Aorta (tissue), 5 donors: ENCODE data around the gene IGLL1. TPM values are rescaled to one million over a fixed set of nuclear protein-coding genes. Genes with fewer than 3 reads are reported as not detected.

Experiments used
- ATAC-seq: fragments of 200-7000 bp; cut with Tn5 transposase; one replicate; pipeline ENCODE4 v1.9.1; 2022; ENCODE audit warnings: moderate library complexity; ENCODE audit not compliant: low FRiP score
- DNase-seq, 2 donors: peaks; one replicate each; pipeline ENCODE4 v3.0.0-alpha.2; 2020
- H3K27ac ChIP-seq, 2 donors: one replicate each; pipeline ENCODE4 v1.5.1; 2013; ENCODE audit warnings: low read length in 2 of 2, mild to moderate bottlenecking in 2 of 2, moderate library complexity in 2 of 2, control low read depth in 1 of 2, inconsistent platforms in 1 of 2, low read depth in 1 of 2
- H3K27me3 ChIP-seq, 2 donors: one replicate each; pipeline ENCODE4 v1.6.1; 2013; ENCODE audit warnings: control low read depth in 1 of 2, low read length in 1 of 2, mild to moderate bottlenecking in 1 of 2, moderate library complexity in 1 of 2; ENCODE audit not compliant: insufficient read depth in 2 of 2, control insufficient read depth in 1 of 2
- H3K36me3 ChIP-seq, 2 donors: one replicate each; pipeline ENCODE4 v1.6.1; 2013; ENCODE audit warnings: control low read depth in 1 of 2, low read length in 1 of 2, mild to moderate bottlenecking in 1 of 2; ENCODE audit not compliant: insufficient read depth in 2 of 2, control insufficient read depth in 1 of 2
- H3K4me1 ChIP-seq, 2 donors: one replicate each; pipeline ENCODE4 v1.6.1; 2013; ENCODE audit warnings: low read length in 2 of 2, control low read depth in 1 of 2, mild to moderate bottlenecking in 1 of 2, moderate library complexity in 1 of 2; ENCODE audit not compliant: insufficient read depth in 2 of 2, control insufficient read depth in 1 of 2
- H3K4me3 ChIP-seq, 2 donors: one replicate each; pipeline ENCODE4 v1.5.1; 2013; ENCODE audit warnings: low read length in 2 of 2, control low read depth in 1 of 2, mild to moderate bottlenecking in 1 of 2
- H3K9me3 ChIP-seq: one replicate; pipeline ENCODE4 v1.6.1; 2013; ENCODE audit warnings: mild to moderate bottlenecking, low read length; ENCODE audit not compliant: control insufficient read depth
- WGBS, 2 donors: extraction: QIAGEN DNeasy Blood & Tissue Kit; methylation state at CpG; one replicate each; pipeline ENCODE4 v1.1.7; 2013; 5-methylcytosine and 5-hydroxymethylcytosine counted together
- intact Hi-C, 2 donors: fragments of 100-400 bp; cut with DNase I; formaldehyde crosslinking; loops; one replicate each; pipeline versions ENCODE4 v1.14.2 to v1.15.0; 2022
- polyA plus RNA-seq, 2 donors: library from polyadenylated mRNA; stranded (reverse); fragments of 200-250 nt; gene quantifications; one replicate each; pipeline ENCODE4 v1.2.3, GENCODE V29; 2013
- total RNA-seq, 2 donors: library from RNA; stranded (reverse); fragmentation: NEBNext Ultra II Directional; extraction: Animal tissue kit (Norgen Biotek cat#: 25700); gene quantifications; one replicate each; pipeline ENCODE4 v1.2.1, GENCODE V29; 2021
- donor health status: healthy with polysubstance abuse.
- donor health status: Bipolar disorder and iron deficiency.
- donor health status: DM: no; HTN: no; CAD: no.
- donor health status: DM: no; HTN: no; CAD: no.
- donor health status: DM: yes; HTN: yes; CAD: no.

The IGLL1 gene
- total and polyA plus RNA-seq, 4 donors: not detected

DNA sequence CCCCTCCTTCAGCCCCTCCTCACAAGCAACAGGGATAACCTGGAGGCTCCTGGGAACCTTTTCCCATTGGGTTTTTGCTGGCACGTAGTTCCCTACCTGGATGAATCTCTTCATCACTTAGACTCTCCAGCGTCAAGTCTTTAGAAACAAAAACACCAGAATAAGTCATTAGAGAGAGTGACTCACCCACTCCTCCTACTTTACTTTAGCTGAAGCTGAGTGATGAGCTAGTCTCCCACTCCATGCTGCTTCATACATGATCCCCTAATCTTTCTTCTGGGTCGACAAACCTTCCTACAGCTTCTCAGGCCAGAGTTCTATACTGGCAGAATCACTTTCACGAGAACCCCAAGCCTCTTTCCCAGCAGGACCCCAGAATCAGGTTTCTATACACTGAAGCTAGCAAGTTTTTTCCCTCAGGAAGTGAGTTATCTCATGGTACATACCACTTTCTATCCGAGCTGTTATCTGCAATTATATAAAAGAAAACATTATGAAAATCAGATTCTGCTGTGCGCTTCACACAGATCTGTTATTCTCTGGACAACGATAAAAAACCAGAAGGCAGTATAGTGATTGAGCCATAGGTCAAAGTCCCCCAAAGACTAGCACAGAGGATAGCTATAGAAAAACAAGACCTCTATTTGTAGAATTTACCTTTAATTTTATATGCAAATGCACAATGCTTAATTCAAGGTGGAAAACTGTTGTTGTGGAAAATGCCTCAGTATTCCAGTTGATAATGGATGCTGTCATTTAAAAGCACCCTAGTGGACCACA, 33.3 kb upstream of the IGLL1 start:
- Histone ChIP-seq H3K36me3 (no peaks in the 10 kb centered on the region), H3K4me3 (no peak overlapping the region), H3K9me3 (no peaks in the 10 kb centered on the region), H3K27me3 (no peaks in the 10 kb centered on the region), H3K27ac (no peak overlapping the region), H3K4me1 (no peaks in the 10 kb centered on the region)
- intact Hi-C loops: no loop called here
- DNase-seq: no peak
- no peak for ATAC-seq
- 64 to 65% methylated on average over 7 of the region's 7 CpGs for WGBS, 2 donors

GRCh38 chr22:23609983-23610781, 30.1 kb upstream of the IGLL1 start:
- DNase-seq (no peak), ATAC-seq (no peak)
- H3K4me3 ChIP-seq: no peak overlapping the region
- H3K9me3 ChIP-seq: no peaks in the 10 kb centered on the region
- intact Hi-C loops: no loop called here
- H3K4me1 ChIP-seq: no peaks in the 10 kb centered on the region
- H3K27ac ChIP-seq: no peak overlapping the region
- no peaks in the 10 kb centered on the region for H3K27me3 ChIP-seq
- WGBS, 2 donors: 74 to 77% methylated on average over 12 of the region's 12 CpGs
- no peaks in the 10 kb centered on the region for H3K36me3 ChIP-seq

DNA sequence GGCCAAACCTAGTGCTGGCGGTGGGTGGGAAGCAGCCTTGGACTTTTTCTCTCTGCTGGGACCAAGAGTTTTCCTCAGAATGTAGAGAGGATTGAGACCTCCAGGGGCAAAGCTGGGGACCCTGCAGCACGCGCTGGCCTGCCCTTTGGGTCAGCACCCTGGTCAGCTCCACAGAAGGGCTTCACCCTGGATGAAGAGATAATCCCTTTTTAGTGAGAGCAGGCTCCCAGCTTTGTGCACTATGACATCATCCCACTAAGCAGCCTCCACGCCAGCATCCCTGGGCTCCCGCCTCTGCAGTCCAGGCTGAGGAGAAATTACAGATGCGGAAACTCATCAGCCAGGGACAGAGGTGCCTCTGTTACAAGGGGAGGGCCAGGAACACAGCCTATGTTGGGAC, 28.5 kb upstream of the IGLL1 start:
- Histone ChIP-seq H3K4me3 (no peak overlapping the region), H3K27ac (no peak overlapping the region), H3K36me3 (no peaks in the 10 kb centered on the region), H3K27me3 (no peaks in the 10 kb centered on the region), H3K9me3 (no peaks in the 10 kb centered on the region), H3K4me1 (no peaks in the 10 kb centered on the region)
- ATAC-seq (no peak), DNase-seq (no peak)
- WGBS, 2 donors: 32 to 34% methylated on average over 6 of the region's 6 CpGs
- intact Hi-C loops: no loop called here

GRCh38 chr22:23606204-23607131, 26.4 kb upstream of the IGLL1 start:
- intact Hi-C loops: no loop called here
- no peaks in the 10 kb centered on the region for H3K36me3 ChIP-seq
- H3K9me3 ChIP-seq: no peaks in the 10 kb centered on the region
- H3K4me3 ChIP-seq: no peak overlapping the region
- H3K27ac ChIP-seq: no peak overlapping the region
- WGBS, 2 donors: 74 to 84% methylated on average over 20 of the region's 20 CpGs
- no peak for ATAC-seq
- DNase-seq: peak in 1 of 2 donors; percentile 61
- H3K4me1 ChIP-seq: no peaks in the 10 kb centered on the region
- no peaks in the 10 kb centered on the region for H3K27me3 ChIP-seq

DNA sequence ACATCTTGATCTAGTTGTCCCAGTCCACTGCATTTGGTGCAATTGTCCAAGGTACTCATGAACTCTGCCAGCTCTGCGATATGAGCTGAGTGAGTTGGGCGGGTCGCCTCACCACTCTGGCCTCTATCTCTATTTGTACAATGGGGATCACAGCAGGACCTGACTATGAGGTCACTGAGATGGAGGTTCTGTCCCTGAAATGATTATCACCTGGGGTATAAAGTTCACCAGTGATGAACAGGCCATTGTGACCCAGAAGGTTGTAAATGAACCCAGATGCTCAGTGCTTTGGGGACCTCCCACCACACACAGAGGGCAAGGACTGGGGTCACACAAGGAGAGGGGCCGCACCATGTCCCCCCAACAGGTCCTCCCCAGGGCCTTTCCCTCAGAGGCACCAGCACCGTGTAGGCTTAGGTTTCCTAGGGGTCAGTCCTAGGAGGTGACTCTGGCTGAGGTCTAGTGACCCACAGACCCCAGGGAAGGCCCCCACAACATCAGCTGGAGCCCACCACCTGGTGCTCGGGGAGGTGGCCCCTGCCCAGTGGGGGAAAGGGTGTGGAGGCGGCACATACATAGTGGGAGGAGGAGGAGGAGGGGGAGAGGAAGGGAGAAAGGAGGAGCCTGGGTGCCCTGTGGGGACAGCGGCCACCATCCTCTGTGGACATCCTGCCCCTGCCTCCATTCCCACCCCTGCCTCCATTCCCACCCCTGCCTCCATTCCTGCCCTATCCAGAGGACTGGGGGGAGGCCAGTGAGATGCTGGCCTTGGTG, 25.0 kb upstream of the IGLL1 start:
- intact Hi-C loops: no loop called here
- no peaks in the 10 kb centered on the region for H3K36me3 ChIP-seq
- no peaks in the 10 kb centered on the region for H3K27me3 ChIP-seq
- H3K4me1 ChIP-seq: no peaks in the 10 kb centered on the region
- no peak overlapping the region for H3K27ac ChIP-seq
- no peak for ATAC-seq
- 77% methylated on average over 8 of the region's 8 CpGs for WGBS, 2 donors
- H3K4me3 ChIP-seq: no peak overlapping the region
- no peaks in the 10 kb centered on the region for H3K9me3 ChIP-seq
- peak in 1 of 2 donors; percentile 21 for DNase-seq

GRCh38 chr22:23603266-23603665, 23.2 kb upstream of the IGLL1 start:
- Histone ChIP-seq H3K27ac (no peak overlapping the region), H3K4me1 (no peaks in the 10 kb centered on the region), H3K9me3 (no peaks in the 10 kb centered on the region), H3K4me3 (no peak overlapping the region), H3K36me3 (no peaks in the 10 kb centered on the region), H3K27me3 (no peaks in the 10 kb centered on the region)
- ATAC-seq (no peak), DNase-seq (no peak)
- intact Hi-C loops: no loop called here
- 74 to 75% methylated on average over 7 of the region's 7 CpGs for WGBS, 2 donors

GRCh38 chr22:23598805-23599518, 18.9 kb upstream of the IGLL1 start:
- Histone ChIP-seq H3K36me3 (no peaks in the 10 kb centered on the region), H3K27ac (no peak overlapping the region), H3K4me3 (no peak overlapping the region), H3K4me1 (no peaks in the 10 kb centered on the region), H3K9me3 (no peaks in the 10 kb centered on the region), H3K27me3 (no peaks in the 10 kb centered on the region)
- 91 to 95% methylated on average over 9 of the region's 9 CpGs for WGBS, 2 donors
- no peak for ATAC-seq
- DNase-seq: no peak
- intact Hi-C loops: no loop called here
